Neural cell (in vitro differentiated cells): Measurements from ENCODE around the gene EPB41.

Experiments used
- EZH2 ChIP-seq: fragments of 200-600, 300-800 bp; shearing (Covaris generic), sonication (generic); IDR thresholded peaks from 2 replicates; pipeline ENCODE4 v1.6.1; 2014; ENCODE audit warnings: antibody characterized with exemption, low read length, borderline replicate concordance, mild to moderate bottlenecking; ENCODE audit not compliant: insufficient read depth, poor library complexity, severe bottlenecking
- MXI1 ChIP-seq: fragments of 450-650 bp; conservative IDR thresholded peaks from 2 replicates; pipeline ENCODE4 v1.6.1; 2014; ENCODE audit warnings: antibody characterized with exemption, mild to moderate bottlenecking; ENCODE audit not compliant: poor library complexity, severe bottlenecking
- POLR2AphosphoS5 ChIP-seq: IDR thresholded peaks from 2 replicates; pipeline ENCODE4 v1.6.1; 2012
- RAD21 ChIP-seq: fragments of 450-650 bp; conservative IDR thresholded peaks from 2 replicates; pipeline ENCODE4 v1.6.1; 2014; ENCODE audit warnings: antibody characterized with exemption, mild to moderate bottlenecking, moderate library complexity
- TAF1 ChIP-seq: IDR thresholded peaks from 2 replicates; pipeline ENCODE4 v1.6.1; 2012; ENCODE audit warnings: low read depth
- TF ChIP-seq, protein P1 (sequence below): fragments of 450-650 bp; IDR thresholded peaks from 2 replicates; pipeline ENCODE4 v1.5.1; 2014; ENCODE audit warnings: antibody characterized with exemption, mild to moderate bottlenecking, moderate library complexity; ENCODE audit not compliant: poor library complexity, severe bottlenecking

DNA sequence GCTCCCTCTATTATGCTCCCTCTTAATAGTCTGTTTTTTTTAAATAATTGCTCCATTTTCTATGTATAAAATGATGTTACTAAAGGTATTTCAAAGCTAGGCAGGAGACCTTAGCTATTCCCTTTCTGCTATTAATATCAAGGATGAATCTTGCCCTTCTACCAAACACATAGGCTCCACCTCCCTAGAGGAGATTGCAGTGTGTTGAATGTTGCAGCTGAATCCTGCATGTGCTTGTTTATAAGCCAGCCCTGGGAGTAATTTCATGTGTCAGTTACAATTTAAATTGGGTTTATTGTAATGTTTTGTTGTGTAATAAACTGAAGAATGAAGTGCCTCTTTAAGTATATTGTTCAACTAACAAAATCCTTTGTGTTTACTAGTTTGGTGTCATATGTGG is 143.3 kb downstream of the EPB41 start:
- TF ChIP-seq, protein P1, sequence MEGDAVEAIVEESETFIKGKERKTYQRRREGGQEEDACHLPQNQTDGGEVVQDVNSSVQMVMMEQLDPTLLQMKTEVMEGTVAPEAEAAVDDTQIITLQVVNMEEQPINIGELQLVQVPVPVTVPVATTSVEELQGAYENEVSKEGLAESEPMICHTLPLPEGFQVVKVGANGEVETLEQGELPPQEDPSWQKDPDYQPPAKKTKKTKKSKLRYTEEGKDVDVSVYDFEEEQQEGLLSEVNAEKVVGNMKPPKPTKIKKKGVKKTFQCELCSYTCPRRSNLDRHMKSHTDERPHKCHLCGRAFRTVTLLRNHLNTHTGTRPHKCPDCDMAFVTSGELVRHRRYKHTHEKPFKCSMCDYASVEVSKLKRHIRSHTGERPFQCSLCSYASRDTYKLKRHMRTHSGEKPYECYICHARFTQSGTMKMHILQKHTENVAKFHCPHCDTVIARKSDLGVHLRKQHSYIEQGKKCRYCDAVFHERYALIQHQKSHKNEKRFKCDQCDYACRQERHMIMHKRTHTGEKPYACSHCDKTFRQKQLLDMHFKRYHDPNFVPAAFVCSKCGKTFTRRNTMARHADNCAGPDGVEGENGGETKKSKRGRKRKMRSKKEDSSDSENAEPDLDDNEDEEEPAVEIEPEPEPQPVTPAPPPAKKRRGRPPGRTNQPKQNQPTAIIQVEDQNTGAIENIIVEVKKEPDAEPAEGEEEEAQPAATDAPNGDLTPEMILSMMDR, result no peak
- TF ChIP-seq RAD21 (no peak), POLR2AphosphoS5 (no peak), EZH2 (no peak), TAF1 (no peak), MXI1 (no peak)
